ENCODE data around the gene KRT27.
"Not testable (repeated sequence)": the region's sequence is repeated elsewhere in the genome, so short reads cannot be mapped to it uniquely, and the experiment has no call there.

Gene KRT27, protein sequence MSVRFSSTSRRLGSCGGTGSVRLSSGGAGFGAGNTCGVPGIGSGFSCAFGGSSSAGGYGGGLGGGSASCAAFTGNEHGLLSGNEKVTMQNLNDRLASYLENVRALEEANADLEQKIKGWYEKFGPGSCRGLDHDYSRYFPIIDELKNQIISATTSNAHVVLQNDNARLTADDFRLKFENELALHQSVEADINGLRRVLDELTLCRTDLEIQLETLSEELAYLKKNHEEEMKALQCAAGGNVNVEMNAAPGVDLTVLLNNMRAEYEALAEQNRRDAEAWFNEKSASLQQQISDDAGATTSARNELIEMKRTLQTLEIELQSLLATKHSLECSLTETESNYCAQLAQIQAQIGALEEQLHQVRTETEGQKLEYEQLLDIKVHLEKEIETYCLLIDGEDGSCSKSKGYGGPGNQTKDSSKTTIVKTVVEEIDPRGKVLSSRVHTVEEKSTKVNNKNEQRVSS

DNA sequence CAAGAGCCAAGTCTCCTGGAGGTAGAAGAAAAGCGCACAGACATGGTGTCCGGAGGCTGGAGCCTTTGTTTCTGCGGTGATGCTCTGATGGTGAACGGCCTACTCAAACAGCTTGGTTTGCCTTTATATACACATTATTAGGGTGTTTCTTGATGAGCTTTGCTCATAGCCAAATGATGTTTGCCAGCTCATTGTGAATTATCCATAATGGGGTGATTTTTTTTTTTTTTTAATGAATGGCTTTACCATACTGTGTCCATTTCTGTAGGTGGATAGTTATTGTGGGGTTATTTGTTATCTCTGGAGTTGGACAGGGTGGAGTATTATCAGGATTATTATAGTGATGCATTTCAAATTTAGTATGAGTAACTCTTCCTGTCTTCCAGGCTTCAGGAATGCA is at the start of gene KRT27:
KRT27 (minus strand) TSS at position 101 of the 400 bp plus-strand sequence; CDS start at position 44, 57 bp downstream.
- DNase-seq (ENCODE audit: low read depth in 2 of 2), result no peak

DNA sequence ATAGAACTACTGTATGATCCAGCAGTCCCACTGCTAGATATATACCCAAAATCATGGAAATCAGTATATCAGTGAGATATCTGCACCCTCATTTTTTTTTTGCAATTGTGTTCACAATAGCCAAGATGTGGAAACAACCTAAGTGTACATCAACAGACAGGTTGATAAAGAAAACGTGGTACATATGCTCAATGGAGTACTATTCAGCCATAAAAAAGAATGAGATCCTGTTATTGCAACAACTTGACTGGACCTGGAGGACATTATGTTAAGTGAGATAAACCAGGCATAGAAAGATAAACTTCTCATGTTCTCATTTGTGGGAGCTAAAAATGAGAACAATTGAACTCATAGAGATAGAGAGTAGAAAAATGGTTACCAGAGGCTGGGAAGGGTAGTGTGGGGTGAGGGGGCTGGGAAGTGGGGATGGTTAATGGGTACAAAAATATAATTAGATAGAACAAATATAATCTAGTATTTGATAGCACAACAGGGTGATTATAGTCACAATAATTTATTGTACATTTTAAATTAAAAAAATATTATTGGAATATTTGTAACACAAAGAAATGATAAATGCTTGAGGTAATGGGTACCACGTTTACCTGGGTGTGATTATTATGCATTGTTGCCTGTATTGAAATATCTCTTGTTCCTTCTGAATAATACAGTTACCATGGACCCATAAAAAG is 47.9 kb upstream of the KRT27 start:
- DNase-seq (ENCODE audit: low read depth in 2 of 2), result no peak

DNA sequence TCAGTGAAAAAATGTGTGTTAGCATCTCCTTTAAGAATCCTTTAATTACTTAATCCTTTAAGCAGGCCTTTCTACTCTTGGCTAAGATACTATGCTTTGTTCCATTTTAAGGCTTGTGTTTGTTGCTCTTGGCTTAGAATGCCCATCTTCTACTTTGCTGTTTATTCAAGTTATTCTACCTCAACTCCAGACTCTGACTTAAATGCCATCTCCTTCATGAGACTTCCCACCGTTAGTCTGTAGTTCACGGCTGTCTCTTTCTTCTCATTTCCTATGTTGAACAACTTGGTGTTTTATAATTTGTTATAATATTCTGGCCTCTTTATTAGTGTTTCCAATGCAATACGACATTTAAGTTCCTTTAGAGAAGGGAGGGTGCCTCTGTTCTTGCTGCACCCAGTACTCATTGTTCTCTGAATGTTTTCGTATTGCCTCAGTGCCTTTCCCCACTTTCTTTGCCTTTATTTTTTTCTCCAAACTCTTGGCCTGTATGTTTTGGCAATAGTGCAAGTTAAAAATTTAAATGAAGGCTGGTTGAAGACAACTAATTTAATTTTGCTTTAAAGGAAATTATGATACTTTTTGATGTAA is 46.2 kb upstream of the KRT27 start:
- DNase-seq (ENCODE audit: low read depth in 2 of 2), result no peak

DNA sequence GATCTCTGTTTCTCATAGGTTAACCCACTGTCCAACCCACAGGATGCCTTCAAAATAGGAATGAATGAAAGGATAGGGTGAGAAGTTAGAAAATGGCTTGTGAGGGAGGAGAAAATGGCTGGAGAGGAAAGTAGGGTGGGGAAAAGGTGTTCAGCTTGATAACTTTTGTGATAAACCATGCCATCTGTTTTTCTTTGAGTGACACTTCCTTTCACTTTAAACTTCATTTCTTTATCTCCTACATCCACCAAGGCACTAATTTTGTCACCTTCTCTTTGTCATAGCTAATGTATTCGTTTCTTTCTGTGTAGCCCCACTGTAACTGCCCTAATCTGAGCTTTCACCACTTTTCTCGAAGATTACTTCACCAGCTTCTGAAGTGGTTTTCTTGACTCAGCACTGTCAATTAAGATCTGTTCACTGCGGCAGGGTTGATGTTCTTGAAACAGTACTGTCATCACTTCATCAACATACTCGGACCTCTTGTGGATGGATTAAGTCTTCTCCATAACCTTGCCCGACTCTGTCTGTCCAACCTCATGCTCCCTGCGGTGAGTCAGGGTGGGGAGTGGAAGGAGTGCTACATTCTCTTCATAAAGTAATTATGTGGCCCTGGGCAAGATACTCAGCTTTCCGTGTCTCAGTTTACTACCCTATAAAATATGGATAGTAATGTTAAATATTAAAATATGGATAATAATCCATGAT is 45.5 kb upstream of the KRT27 start:
- no peak for DNase-seq (ENCODE audit: low read depth in 2 of 2)

DNA sequence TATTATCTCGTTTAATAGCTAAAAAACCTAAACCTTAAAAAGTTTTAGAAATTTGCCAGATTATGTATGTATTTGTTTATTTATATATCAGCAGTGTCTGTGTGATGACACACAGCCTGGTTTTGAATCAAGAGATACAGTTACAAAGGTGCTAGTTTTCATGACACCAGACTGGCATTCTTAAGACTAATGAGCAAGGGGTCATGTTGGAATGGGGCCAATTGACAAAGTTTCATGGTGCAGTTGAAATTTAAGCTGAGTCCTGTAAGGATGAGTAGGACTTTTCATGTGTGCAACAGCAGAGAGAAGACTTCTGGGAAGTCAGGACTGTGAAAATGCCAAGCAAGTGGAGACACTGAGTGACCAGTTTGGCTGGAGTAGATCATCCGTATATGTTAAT is 43.2 kb upstream of the KRT27 start:
- DNase-seq (ENCODE audit: low read depth in 2 of 2), result no peak

DNA sequence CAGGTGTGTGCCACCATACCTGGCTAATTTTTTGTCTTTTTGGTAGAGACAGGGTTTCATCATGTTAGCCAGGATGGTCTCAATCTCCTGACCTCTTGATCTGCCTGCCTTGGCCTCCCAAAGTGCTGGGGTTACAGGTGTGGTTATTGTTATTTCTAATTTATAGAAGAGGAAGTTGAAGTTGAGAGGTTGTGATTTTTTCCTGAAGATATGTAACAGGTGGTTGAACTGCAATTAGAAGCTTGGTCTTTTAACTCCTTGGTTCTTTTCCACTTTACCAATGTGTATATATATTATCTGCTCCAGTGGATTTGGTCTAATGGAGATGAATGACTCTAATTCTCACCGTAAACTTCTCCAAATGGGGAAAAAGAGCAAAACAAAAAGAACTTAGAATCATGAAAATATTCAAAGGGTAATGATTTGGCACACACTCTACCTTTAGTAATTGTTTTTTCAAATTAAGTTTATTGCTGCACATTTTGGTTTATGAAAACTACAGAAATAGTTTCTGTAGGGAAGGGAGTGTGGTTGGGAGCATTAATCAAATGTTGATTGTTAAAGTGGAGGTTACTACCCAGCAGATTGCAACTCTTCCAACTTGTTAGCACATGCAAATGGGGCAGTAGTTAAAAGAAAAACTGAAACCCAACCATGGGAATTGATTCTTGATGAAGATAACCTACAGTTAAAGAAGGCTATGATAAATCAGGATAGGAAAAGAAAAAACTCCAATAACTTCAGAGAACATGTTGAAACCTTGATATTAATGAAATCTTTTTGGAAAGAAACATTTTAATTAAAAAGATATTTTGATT is 41.9 kb upstream of the KRT27 start:
- no peak for DNase-seq (ENCODE audit: low read depth in 2 of 2)

DNA sequence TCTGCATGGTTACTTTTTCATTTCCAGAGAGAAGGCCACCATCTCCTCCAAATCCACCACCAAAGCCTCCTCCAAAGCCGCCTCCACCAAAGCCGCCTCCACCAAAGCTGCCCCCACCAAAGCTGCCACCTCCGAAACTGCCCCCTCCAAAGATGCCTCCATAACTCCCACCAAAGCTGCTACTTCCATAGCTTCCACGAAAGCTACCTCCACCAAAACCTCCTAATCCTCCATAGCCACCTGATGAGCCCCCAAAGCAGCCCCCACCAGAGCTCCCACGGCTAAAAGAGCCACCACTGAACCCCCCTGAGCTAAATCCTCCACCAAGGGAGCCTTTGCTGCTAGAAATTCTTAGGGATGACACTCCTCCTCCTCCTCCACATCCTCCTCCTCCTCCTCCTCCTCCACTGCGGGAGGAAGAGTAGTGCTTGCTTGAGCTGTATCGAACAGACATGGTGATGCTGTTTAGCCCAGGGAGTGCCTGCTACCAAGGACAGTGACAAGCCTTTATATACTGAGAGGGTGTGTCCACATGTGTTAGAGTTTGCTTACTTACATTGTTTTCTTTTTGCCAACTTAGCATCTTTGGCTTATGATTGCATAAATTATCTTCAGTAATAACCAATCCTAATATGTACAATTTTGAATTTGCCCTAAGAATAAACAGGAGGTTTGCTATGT is 39.9 kb upstream of the KRT27 start, which contains the start of gene KRT10:
KRT10 (minus strand) TSS at position 483 of the 681 bp plus-strand sequence; CDS start at position 454, 29 bp downstream.
- DNase-seq (ENCODE audit: low read depth in 2 of 2), result no peak

DNA sequence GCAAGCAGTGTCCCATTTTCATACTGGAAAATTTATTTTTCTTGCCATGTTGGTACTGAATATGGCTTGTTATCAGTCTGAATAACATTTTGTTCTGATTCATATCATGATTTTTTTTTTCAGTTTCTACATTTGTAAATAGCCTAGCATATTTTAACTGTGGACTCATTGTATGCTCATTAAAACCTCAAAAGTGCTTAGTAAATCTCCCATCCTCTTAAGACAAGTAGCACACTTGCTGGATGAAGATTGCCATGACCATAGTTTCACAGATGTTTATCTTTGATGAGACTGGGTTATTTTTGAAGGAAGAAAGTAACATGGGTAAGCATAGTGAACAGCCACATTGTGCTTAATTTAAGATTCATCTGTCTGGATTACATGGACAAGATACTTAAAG is 39.2 kb upstream of the KRT27 start:
- no peak for DNase-seq (ENCODE audit: low read depth in 2 of 2)

DNA sequence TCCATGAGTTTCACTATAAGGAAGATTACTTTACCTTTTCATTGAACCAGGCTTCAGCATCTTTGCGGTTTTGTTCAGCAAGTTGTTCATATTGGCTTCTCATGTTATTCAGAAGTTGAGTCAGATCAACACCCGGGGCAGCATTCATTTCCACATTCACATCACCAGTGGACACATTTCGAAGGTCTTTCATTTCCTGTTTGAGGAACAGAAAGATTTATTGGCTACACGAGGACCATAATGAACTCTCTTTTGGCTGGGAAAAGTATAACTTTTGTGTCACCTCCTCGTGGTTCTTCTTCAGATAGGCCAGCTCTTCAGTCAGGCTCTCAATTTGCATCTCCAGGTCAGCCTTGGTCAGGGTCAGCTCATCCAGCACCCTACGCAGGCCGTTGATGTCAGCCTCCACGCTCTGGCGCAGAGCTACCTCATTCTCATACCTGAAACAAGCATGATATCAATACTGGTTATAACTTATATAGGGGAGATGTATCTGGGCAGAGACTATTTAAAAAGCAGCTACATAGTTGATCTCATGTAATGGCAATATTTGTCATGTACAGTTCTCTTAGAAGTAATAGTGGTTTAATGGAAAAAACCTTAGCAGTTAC is 38.0 kb upstream of the KRT27 start:
- no peak for DNase-seq (ENCODE audit: low read depth in 2 of 2)

DNA sequence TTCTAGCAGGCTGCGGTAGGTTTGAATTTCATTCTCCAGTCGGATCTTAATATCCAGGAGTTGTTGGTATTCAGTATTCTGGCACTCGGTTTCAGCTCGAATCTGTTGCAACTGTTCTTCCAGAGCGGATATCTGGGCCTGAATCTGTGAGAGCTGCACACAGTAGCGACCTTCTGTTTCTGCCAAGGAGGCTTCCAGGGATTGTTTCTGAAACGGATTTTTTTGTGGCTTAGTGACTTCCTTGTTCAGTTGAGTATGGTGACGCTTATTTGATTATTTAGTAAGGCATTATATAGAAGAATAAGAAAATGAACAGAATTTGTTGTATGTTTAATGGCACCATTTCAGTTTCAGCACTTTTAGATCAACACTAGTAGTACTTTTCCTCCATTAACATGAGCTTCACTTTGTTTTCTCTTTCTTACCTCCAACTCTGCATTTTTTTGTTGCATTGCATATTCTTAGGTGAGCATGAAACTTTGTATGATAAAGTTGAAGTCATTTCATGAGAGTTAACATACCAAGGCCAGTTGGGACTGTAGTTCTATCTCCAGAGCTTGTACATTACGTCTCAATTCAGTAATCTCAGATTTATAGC is 37.3 kb upstream of the KRT27 start:
- no peak for DNase-seq (ENCODE audit: low read depth in 2 of 2)

DNA sequence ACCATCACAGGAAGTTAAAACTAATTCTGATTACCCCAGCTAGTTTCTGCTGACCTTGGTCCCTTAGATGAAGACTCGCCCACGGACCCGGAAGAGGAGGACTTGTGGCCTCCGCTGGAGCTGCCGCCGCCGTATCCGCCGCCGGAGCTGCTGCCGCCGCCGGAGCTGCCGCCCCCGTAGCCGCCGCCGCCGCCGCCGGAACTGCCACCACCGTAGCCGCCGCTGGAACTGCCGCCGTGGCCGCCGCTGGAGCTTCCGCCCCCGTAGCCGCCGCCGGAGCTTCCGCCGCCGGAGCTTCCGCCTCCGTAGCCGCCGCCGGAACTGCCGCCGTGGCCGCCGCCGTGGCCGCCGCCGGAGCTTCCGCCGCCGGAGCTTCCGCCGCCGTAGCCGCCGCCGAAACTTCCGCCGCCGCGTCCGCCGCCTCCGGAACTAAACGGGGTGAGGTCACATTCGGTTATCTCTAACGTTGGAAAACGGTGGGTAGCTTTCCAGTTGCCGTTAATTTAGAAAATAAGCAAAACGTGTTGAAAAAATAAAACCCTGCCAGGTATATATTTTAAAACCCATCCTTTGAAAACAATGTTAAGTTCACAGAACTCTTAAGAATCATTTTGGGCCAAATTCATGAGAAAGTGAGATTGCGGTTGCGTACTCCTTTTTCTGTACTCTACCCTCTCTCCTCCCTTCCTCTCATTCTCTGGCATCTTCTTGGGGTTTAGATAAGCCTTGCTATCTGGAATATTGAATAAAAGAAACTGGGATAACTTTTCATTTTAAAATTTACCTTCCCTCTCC is 36.6 kb upstream of the KRT27 start:
- DNase-seq (ENCODE audit: low read depth in 2 of 2), result peak; percentile 64 to 79

DNA sequence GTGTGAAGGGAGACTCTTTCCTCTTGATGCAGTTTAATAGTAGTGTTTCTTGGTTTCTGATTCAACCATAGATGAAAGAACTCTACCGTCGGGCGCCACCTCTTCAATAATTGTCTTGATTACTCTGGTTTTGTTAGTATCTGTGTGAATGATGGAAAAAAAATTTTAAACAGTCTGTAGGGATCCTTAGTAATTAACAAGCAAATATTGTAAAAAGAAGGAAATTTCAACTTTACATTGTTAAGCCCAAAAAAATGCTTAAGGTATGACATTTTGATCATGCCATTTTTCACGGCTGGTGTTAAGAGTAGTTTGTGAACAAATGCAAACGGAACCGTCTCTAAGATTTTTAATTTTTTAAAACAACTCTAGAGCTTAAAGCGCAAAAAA is 36.0 kb upstream of the KRT27 start:
- no peak for DNase-seq (ENCODE audit: low read depth in 2 of 2)

DNA sequence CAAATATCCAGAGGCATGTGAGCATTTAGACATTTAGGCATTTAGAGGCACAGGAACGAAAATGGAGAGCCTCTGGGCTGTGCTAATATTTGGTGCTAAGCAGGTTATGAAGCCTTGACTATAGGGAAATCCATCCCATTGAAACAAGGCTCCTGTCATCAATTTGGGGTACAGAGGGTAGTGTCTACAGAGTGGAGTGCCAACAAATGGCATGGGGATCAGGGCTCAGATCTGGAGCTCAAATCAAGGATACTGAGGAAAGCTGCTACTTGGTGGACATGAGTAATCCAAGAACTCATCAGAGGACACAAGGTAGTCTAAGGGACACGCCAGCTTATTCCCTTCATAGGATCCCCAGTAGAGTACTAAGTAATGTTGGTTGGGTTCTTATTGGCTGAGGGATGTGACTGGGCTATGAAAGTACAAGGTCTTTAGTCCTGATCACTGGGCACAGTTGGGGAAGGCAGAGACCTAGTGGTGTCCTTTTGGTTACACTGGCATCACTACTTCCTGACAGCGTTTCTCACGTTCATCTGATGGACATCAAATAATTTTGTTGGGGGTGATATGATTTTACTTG is 34.8 kb upstream of the KRT27 start:
- DNase-seq (ENCODE audit: low read depth in 2 of 2), result no peak

DNA sequence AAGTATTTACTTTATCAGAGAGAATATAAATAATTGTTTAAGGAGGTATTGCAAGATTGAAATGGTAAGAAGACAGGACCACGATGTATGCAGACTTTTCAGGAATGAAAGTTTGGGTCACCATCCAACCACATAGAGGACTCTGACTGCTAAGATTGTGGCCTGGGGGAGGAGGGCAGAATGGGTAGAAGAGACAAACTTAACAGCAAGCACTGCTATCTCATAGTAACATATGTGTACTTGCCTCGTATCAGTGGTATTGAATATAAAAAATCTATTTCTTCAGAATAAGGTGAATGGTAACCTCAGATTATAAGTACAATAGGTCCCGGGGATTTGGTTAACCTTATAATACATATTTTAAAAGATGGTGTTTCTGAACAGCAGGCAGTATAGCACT is 34.2 kb upstream of the KRT27 start:
- DNase-seq (ENCODE audit: low read depth in 2 of 2), result no peak

DNA sequence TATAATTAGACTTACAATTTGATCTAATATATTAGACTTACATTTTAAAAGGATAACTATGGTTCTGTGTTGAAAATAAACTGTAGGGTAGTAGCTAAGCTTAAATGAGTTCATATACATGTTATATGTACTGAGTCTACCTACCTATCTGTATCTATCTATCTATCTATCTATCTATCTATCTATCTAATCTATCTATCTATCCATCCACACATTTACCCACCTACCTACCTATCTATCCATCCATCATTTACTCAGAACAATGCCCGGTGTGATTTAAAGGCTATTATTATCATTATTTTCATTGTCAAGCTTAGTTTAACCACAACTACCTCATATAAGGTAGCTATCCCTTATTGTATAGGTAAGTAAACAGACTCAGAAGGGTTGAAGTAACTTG is 33.0 kb upstream of the KRT27 start:
- DNase-seq (ENCODE audit: low read depth in 2 of 2), result no peak

DNA sequence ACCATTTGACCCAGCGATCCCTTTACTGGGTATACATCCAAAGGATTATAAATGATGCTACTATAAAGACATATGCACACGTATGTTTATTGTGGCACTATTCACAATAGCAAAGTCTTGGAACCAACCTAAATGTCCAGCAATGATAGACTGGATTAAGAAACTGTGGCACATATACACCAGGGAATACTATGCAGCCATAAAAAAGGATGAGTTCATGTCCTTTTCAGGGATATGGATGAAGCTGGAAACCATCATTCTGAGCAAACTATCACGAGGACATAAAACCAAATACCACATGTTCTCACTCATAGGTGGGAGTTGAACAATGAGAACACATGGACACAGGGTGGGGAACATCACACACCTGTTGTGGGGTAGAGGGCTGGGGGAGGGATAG is 32.3 kb upstream of the KRT27 start:
- not testable (repeated sequence) for DNase-seq (ENCODE audit: low read depth in 2 of 2)

DNA sequence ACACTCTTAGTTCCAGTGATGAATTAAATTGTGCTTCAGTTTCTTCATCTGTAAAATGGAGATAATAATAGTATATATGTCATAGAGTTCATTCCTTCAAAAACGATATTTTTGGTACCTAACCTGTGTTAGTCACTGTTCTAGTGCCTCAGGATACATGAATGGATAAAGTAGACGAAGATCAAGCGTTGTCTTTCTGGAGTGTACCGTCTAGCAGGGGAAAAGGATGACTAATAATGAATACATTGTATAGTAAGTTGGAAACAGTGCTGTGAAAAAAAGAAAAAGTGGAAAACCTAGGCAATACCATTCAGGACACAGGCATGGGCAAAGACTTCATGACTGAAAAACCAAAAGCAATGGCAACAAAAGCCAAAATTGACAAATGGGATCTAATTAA is 31.5 kb upstream of the KRT27 start:
- no peak for DNase-seq (ENCODE audit: low read depth in 2 of 2)

DNA sequence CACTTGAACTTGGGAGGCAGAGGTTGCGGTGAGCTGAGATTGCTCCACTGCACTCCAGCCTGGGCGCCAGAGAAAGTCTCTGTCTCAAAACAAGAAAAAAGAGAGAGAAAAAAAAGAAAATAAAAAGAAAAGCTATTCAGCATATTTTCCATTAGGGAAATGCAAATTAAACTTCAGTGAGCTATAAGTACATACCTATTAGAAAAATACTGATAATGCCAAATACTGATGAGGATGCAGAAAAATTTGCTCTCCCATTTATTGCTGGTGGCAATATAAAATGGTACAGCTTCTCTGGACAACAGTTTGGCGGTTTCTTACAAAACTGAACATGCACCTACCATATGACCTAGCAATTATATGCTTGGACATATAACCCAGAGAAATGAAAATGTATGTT is 30.3 kb upstream of the KRT27 start:
- DNase-seq (ENCODE audit: low read depth in 2 of 2), result no peak

DNA sequence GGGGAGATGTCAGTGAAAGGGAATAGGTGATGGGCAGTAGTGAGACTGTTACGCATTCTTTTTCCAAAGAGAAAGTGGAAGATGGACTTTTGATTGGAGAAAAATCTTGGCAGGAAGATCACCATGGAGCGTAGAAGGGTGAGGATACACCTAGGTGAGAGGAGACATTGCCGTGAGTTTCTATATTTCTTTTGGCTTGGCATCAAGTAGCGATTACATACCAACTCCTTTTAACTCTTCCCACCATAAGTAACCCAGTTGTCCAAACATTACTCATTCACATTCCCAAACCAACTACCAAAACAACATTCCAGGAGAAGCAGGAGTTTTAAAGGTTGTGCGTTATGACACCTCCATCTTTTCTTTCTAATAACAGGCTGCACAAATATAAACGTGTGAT is 28.1 kb upstream of the KRT27 start:
- no peak for DNase-seq (ENCODE audit: low read depth in 2 of 2)
